Fibroblast of villous mesenchyme (primary cell): ENCODE measurements around the gene RAPGEF3. TPM values are rescaled to one million over a fixed set of nuclear protein-coding genes. Genes with fewer than 3 reads are reported as not detected.

ENCODE experiments used
- DNase-seq: peaks from one replicate; pipeline ENCODE4 v3.0.0-alpha.2; 2010; ENCODE audit warnings: low read depth
- H3K4me3 ChIP-seq: 2 replicates; pipeline ENCODE4 v1.5.1; 2011; ENCODE audit warnings: low read depth, mild to moderate bottlenecking, low read length
- CTCF ChIP-seq: IDR thresholded peaks from 2 replicates; pipeline ENCODE4 v1.5.1; 2012; ENCODE audit warnings: low read depth, mild to moderate bottlenecking, low read length; ENCODE audit not compliant: insufficient read depth
- total RNA-seq: library from RNA; depleted of rRNA; stranded (reverse); fragments of >200 nt; gene quantifications from 2 replicates; pipeline ENCODE4 v1.2.3, GENCODE V29; 2012

The RAPGEF3 gene
- total RNA-seq, 1 donor = 9.1 TPM

GRCh38 chr12:47729233-47729632, 29.4 kb downstream of the RAPGEF3 start:
- H3K4me3 ChIP-seq = no peak overlapping the region
- DNase-seq = peak; percentile 40

GRCh38 chr12:47725893-47726292, 32.8 kb downstream of the RAPGEF3 start:
- no peak overlapping the region for H3K4me3 ChIP-seq
- DNase-seq = peak; percentile 77

More at GRCh38 chr12:47729233-47729632, 29.4 kb downstream of the RAPGEF3 start:
- TF ChIP-seq CTCF = no peak

GRCh38 chr12:47725091-47725772, 33.4 kb downstream of the RAPGEF3 start, which contains the start of gene ENDOU:
Gene ENDOU, minus strand, starts transcription at chr12:47725490. Its CDS starts 77 bp downstream, at chr12:47725413.
- no peak for DNase-seq
- TF ChIP-seq CTCF = no peak
- no peak within 1 kb of the TSS for H3K4me3 ChIP-seq

More at GRCh38 chr12:47725893-47726292, 32.8 kb downstream of the RAPGEF3 start:
- TF ChIP-seq CTCF = no peak

- H3K4me3 ChIP-seq = no peak overlapping the region
- TF ChIP-seq CTCF = no peak
Observed at GRCh38 chr12:47722941-47723631, 35.6 kb downstream of the RAPGEF3 start.

GRCh38 chr12:47722136-47722834, 36.4 kb downstream of the RAPGEF3 start:
- TF ChIP-seq CTCF = no peak
- no peak for DNase-seq
- no peak overlapping the region for H3K4me3 ChIP-seq

More at GRCh38 chr12:47722941-47723631, 35.6 kb downstream of the RAPGEF3 start:
- DNase-seq = no peak

- no peak for TF ChIP-seq CTCF
- no peak overlapping the region for H3K4me3 ChIP-seq
- no peak for DNase-seq
Observed at GRCh38 chr12:47721431-47721973, 37.2 kb downstream of the RAPGEF3 start.
